ENCODE results near the gene CRACR2B. TPM values are rescaled to one million over a fixed set of nuclear protein-coding genes. Genes with fewer than 3 reads are reported as not detected.
A peak's percentile ranks its signal among the peaks of the same experiment; 100 is the strongest.

The CRACR2B gene
- total and polyA plus RNA-seq, 2 donors (not counting 1 experiment from before 2014, with no cell fraction given) = 9.7 to 67.7 TPM

DNA sequence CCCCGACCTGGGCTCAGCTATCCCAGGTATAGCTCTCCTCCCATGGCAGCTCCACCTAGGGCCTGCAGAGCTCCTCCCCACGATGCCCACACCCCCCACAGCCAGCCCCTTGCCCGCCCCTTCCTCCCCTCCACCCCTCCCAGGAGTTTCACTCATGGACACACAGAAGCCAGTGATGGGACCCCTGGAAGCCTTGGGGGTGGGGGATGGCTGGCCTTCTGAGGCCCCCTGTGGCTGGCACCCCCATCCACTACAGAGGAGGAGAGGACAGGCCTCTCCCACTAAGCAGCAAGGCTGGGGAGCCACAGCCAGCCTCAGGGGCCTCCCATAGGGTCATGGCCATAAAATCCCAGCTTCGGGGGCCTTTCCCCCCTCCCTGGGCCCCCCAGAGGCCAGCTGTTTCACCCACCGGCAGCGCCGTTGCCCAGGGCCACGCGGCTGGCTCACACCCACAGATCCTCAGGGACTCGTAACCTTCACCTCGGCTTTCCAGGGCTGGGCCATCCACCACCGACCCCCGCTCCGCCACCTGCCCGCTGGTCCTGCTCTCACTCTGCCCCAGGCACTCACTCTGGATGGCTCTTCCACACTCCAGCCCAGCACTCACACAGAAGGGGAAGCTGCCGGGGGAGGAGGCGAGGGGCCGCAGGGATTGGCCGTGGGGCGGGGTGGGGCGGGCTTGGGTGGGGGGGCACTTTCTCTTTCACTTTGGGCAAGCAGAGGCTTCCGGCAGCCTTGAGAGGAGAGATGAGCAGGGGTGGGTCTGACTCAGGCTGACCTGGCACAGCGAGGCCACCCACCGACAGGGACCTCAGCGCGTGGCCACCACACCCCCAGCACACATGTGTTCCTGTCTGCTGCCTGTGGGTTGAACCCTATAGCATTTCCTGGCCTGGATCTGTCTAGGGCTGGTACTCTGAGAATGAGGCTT lies 31.8 kb upstream of the CRACR2B start:
- intact Hi-C loops (cut with micrococcal nuclease) = loop anchor here (2.0 to 10.0 kb wide), 5 partner anchors 69 to 589 kb away; partner anchors contain the start of genes BET1L, HRAS, LRRC56 and PTDSS2
- DNase-seq (peak; percentile 88), ATAC-seq (ENCODE audit: low read depth) (peak; percentile 49)
- H3K4me3 ChIP-seq (ENCODE audit: control extremely low read depth in 1 of 5, extremely low read depth in 1 of 5, insufficient read depth in 1 of 5, low read depth in 2 of 5, low read length in 4 of 5) = peak overlapping the region; percentile 16 to 95 (median 93)
- H3K27ac ChIP-seq (ENCODE audit: low read length in 2 of 2) = peak overlapping the region; percentile 83 to 93
- POLR2A ChIA-PET = interaction anchor here (0.5 to 1.7 kb wide), 12 partner anchors 9 to 427 kb away, joined by 3 to 13 read pairs (median 4); partner anchors contain the start of genes CD151 and LRRC56
- H3K4me2 ChIP-seq (replicated peaks; ENCODE audit: low read depth, low read length, poor library complexity, severe bottlenecking) = peak overlapping the region; percentile 99
- peaks cover 52% of the 10 kb centered on the region for H3K79me2 ChIP-seq (ENCODE audit: control insufficient read depth, insufficient read depth, low read length)
- H3K27ac Mint-ChIP-seq = peak overlapping the region; percentile 92
- no peaks in the 10 kb centered on the region for H3K27me3 Mint-ChIP-seq
- peak overlapping the region; percentile 89 for H3K9ac ChIP-seq (ENCODE audit: low read length)
- no peaks in the 10 kb centered on the region for H3K27me3 ChIP-seq (replicated peaks in 1 of 4; ENCODE audit: control extremely low read depth in 1 of 4, control insufficient read depth in 3 of 4, insufficient read depth in 4 of 4, low read length in 3 of 4)
- CTCF ChIA-PET = interaction anchor here (1.2 to 1.8 kb wide), 4 partner anchors 10 to 70 kb away, joined by 3 to 5 read pairs (median 4); partner anchors contain the start of gene PNPLA2
- H2AFZ ChIP-seq (ENCODE audit: insufficient read depth, low read depth, low read length, poor library complexity, severe bottlenecking) = peak overlapping the region; percentile 87
- WGBS (ENCODE audit: insufficient coverage) = 4% methylated on average over 11 of the region's 26 CpGs
- H4K20me1 ChIP-seq (ENCODE audit: control insufficient read depth, insufficient read depth, low read length, poor library complexity, severe bottlenecking) = peaks cover 65% of the 10 kb centered on the region
- peaks cover 20% of the 10 kb centered on the region for H3K4me1 Mint-ChIP-seq
- peaks cover 17 to 35% of the 10 kb centered on the region in 2 donors for H3K4me1 ChIP-seq (ENCODE audit: control insufficient read depth in 2 of 2, insufficient read depth in 2 of 2, low read length in 2 of 2)
- H3K36me3 ChIP-seq (replicated peaks in 1 of 2; ENCODE audit: control extremely low read depth in 1 of 2, control insufficient read depth in 1 of 2, extremely low read depth in 1 of 2, insufficient read depth in 2 of 2, low read length in 1 of 2) = peaks cover 0 to 14% of the 10 kb centered on the region in 2 experiments
- no peaks in the 10 kb centered on the region for H3K9me3 ChIP-seq (ENCODE audit: control extremely low read depth in 1 of 3, control insufficient read depth in 2 of 3, insufficient read depth in 1 of 3, low read length in 2 of 3)
- peak overlapping the region; percentile 95 for H3K4me3 Mint-ChIP-seq
- no peaks in the 10 kb centered on the region for H3K9me3 Mint-ChIP-seq (ENCODE audit: insufficient read depth)
- no peak for TF ChIP-seq EZH2 (IDR thresholded peaks at IDR 0.05; ENCODE audit: borderline replicate concordance, insufficient read depth, low read depth, low read length, poor library complexity, severe bottlenecking)
- TF ChIP-seq, protein P1, sequence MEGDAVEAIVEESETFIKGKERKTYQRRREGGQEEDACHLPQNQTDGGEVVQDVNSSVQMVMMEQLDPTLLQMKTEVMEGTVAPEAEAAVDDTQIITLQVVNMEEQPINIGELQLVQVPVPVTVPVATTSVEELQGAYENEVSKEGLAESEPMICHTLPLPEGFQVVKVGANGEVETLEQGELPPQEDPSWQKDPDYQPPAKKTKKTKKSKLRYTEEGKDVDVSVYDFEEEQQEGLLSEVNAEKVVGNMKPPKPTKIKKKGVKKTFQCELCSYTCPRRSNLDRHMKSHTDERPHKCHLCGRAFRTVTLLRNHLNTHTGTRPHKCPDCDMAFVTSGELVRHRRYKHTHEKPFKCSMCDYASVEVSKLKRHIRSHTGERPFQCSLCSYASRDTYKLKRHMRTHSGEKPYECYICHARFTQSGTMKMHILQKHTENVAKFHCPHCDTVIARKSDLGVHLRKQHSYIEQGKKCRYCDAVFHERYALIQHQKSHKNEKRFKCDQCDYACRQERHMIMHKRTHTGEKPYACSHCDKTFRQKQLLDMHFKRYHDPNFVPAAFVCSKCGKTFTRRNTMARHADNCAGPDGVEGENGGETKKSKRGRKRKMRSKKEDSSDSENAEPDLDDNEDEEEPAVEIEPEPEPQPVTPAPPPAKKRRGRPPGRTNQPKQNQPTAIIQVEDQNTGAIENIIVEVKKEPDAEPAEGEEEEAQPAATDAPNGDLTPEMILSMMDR (IDR thresholded peaks at IDR 0.05) = no peak
